ENCODE results near the gene EIF2A.

- no peak for TF ChIP-seq CTCF (IDR thresholded peaks at IDR 0.05; ENCODE audit: insufficient read depth, low read length, poor library complexity, severe bottlenecking)
- TF ChIP-seq EZH2phosphoT487 (conservative IDR thresholded peaks at IDR 0.05; ENCODE audit: low read length), result no peak
These were observed 73.6 kb downstream of the EIF2A start for GRCh38 chr3:150620002-150620689.
